GM12878 (cell line): ENCODE results near the gene TBC1D10A.

Source experiments
- ASH2L ChIP-seq: fragments of 300-600, 200-600 bp; sonication (generic); IDR thresholded peaks from 2 replicates; pipeline ENCODE4 v1.6.1; 2017; ENCODE audit warnings: low read depth, mild to moderate bottlenecking, borderline replicate concordance
- CEBPZ ChIP-seq: fragments of 150-350 bp; IDR thresholded peaks from 2 replicates; pipeline ENCODE4 v1.6.1; 2016; ENCODE audit warnings: low read depth, low read length
- CTCF ChIP-seq, 3 experiments: IDR thresholded peaks in 2 of 3; conservative IDR thresholded peaks in 1 of 3; 2 replicates each; pipeline ENCODE4 v1.5.1; 2011; ENCODE audit warnings: low read depth in 3 of 3, low read length in 3 of 3, mild to moderate bottlenecking in 3 of 3, control low read depth in 2 of 3, moderate library complexity in 2 of 3, inconsistent platforms in 1 of 3, mixed read lengths in 1 of 3; ENCODE audit not compliant: control insufficient read depth in 2 of 3, insufficient read depth in 1 of 3; ENCODE audit errors: extremely low read depth in 1 of 3
- DPF2 ChIP-seq: fragments of 450-650 bp; IDR thresholded peaks from 2 replicates; pipeline ENCODE4 v1.6.1; 2017; ENCODE audit warnings: mild to moderate bottlenecking
- EP300 ChIP-seq, 2 experiments: fragments of 150-350 bp in 1 of 2; IDR thresholded peaks; 2 replicates each; pipeline ENCODE4 v1.6.1; 2011 to 2012; ENCODE audit warnings: low read depth in 2 of 2, low read length in 2 of 2, borderline replicate concordance in 1 of 2, improper control_type of control experiment in 1 of 2, inconsistent platforms in 1 of 2; ENCODE audit not compliant: control insufficient read depth in 1 of 2
- MEF2A ChIP-seq: IDR thresholded peaks from 2 replicates; pipeline ENCODE4 v1.6.1; 2011; ENCODE audit warnings: low read depth, mild to moderate bottlenecking, low read length, moderate library complexity; ENCODE audit not compliant: insufficient read depth
- MXI1 ChIP-seq: fragments of 150-350 bp; IDR thresholded peaks from 2 replicates; pipeline ENCODE4 v1.6.1; 2011; ENCODE audit warnings: low read depth, mild to moderate bottlenecking, inconsistent platforms, low read length, improper control_type of control experiment
- NFYB ChIP-seq: IDR thresholded peaks from 2 replicates; pipeline ENCODE4 v1.6.1; 2011; ENCODE audit warnings: low read depth, mild to moderate bottlenecking, low read length, improper control_type of control experiment, moderate library complexity; ENCODE audit not compliant: insufficient read depth
- POLR2A ChIP-seq: IDR thresholded peaks from 2 replicates; pipeline ENCODE4 v1.6.1; 2011; ENCODE audit warnings: low read depth, mild to moderate bottlenecking, low read length
- POLR2AphosphoS5 ChIP-seq: IDR thresholded peaks from 2 replicates; pipeline ENCODE4 v1.6.1; 2011; ENCODE audit warnings: mild to moderate bottlenecking, low read length, inconsistent platforms
- USF2 ChIP-seq: IDR thresholded peaks from 2 replicates; pipeline ENCODE4 v1.6.1; 2011; ENCODE audit warnings: low read depth, low read length, improper control_type of control experiment, borderline replicate concordance
- ZBTB33 ChIP-seq: fragments of 450-650 bp; IDR thresholded peaks from 2 replicates; pipeline ENCODE4 v1.6.1; 2017; ENCODE audit warnings: mild to moderate bottlenecking
- ZZZ3 ChIP-seq: IDR thresholded peaks from 2 replicates; pipeline ENCODE4 v1.6.1; 2011; ENCODE audit warnings: low read depth; ENCODE audit not compliant: control insufficient read depth, insufficient read length

- TF ChIP-seq ZZZ3 (no peak), POLR2AphosphoS5 (no peak), USF2 (no peak), ZBTB33 (no peak), POLR2A (no peak), MXI1 (no peak), EP300 (IDR thresholded peaks at IDR 0.05; ENCODE audit: borderline replicate concordance in 1 of 2, control insufficient read depth in 1 of 2, low read depth in 2 of 2, low read length in 2 of 2) (no peak), CTCF (IDR thresholded peaks at IDR 0.05 in 2 of 3, conservative IDR thresholded peaks at IDR 0.05 in 1 of 3; ENCODE audit: control insufficient read depth in 2 of 3, extremely low read depth in 1 of 3, insufficient read depth in 1 of 3, low read depth in 3 of 3, low read length in 3 of 3) (no peak), MEF2A (no peak), ASH2L (no peak), NFYB (no peak), DPF2 (no peak; the same call in 1 of the 2 replicates), CEBPZ (no peak)
These were observed 59.1 kb downstream of the TBC1D10A start for GRCh38 chr22:30267382-30268302.
